ENCODE measurements around the gene NSG1. TPM values are rescaled to one million over a fixed set of nuclear protein-coding genes. Genes with fewer than 3 reads are reported as not detected.
"Not testable (repeated sequence)": the region's sequence is repeated elsewhere in the genome, so short reads cannot be mapped to it uniquely, and the experiment has no call there.

The NSG1 gene
- total RNA-seq, 1 donor from 2014 or later = not detected

- CTCF ChIA-PET = no interaction called here
These were observed 76.1 kb downstream of the NSG1 start for GRCh38 chr4:4462970-4463369.

GRCh38 chr4:4465238-4465637 lies 78.3 kb downstream of the NSG1 start:
- H3K4me1 Mint-ChIP-seq; intact Hi-C loops (cut with micrococcal nuclease); H3K27ac Mint-ChIP-seq; ATAC-seq (ENCODE audit: low read depth); H3K4me3 Mint-ChIP-seq; DNase-seq; H3K27me3 Mint-ChIP-seq; POLR2A ChIA-PET; H3K9me3 Mint-ChIP-seq: not testable (repeated sequence)
- H3K36me3 Mint-ChIP-seq (ENCODE audit: low read depth) = peaks cover 66% of the 10 kb centered on the region
- CTCF ChIA-PET = interaction anchor here (1.2 kb wide), 1 partner anchor 9 kb away, joined by 3 read pairs; no protein-coding TSS in a partner anchor

More at GRCh38 chr4:4462970-4463369, 76.1 kb downstream of the NSG1 start:
- ATAC-seq (ENCODE audit: low read depth) (no peak), DNase-seq (no peak)
- POLR2A ChIA-PET = no interaction called here
- Mint-ChIP-seq H3K27me3 (no peaks in the 10 kb centered on the region), H3K4me3 (no peak overlapping the region), H3K4me1 (no peaks in the 10 kb centered on the region), H3K27ac (no peak overlapping the region), H3K9me3 (peaks cover 8% of the 10 kb centered on the region), H3K36me3 (ENCODE audit: low read depth) (peaks cover 62% of the 10 kb centered on the region)
- intact Hi-C loops (cut with micrococcal nuclease) = no loop called here
- TF ChIP-seq CTCF (IDR thresholded peaks at IDR 0.05) = no peak

Other genes with a start within 250 kb of the NSG1 start
- gene OTOP1, start 160.2 kb upstream of the NSG1 start, total RNA-seq = not detected in 2 replicates
- gene TMEM128, start 138.9 kb upstream of the NSG1 start, total RNA-seq = 15.1 and 17.1 TPM in 2 replicates
- gene LYAR, start 96.9 kb upstream of the NSG1 start, total RNA-seq = 15.9 and 20.9 TPM in 2 replicates
- gene ZBTB49, start 96.9 kb upstream of the NSG1 start, total RNA-seq = 7.2 and 11.6 TPM in 2 replicates
- 27.1 and 27.3 TPM in 2 replicates for gene STX18, start 154.9 kb downstream of the NSG1 start, total RNA-seq